Measurements from ENCODE around the gene MAPK8. TPM values are rescaled to one million over a fixed set of nuclear protein-coding genes. Genes with fewer than 3 reads are reported as not detected.

The MAPK8 gene
- total and polyA plus RNA-seq, 9 of the 15 experiments (the other 6 are each of a cell fraction or from before 2014, with no cell fraction given): 6.4 to 159 (median 71.0) TPM

DNA sequence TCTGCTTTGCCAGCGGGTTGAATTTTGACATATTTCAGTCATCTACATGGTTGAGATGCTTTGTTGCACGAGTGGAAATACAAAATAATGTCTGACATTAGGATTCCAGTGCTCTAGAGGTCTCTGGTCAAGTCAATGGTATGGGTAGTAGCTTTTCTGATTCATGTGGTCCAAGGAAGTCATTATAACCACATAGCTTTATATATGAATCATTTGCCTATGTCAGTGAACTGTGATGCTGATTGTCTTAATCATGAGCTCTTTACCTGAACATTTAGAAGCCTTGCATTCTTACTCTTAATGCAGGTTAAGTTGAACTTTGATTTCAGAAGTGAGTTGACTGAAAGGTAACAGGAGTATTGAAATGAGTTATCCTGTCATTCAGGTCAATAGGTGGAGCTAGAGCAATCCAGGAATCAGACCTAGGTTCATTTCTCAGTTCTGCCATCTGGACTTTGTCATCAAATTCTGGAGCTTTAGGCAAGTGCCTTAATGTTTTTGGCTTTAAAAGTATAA, 3.3 kb downstream of the MAPK8 start (continued):
- TF ChIP-seq, protein P1, sequence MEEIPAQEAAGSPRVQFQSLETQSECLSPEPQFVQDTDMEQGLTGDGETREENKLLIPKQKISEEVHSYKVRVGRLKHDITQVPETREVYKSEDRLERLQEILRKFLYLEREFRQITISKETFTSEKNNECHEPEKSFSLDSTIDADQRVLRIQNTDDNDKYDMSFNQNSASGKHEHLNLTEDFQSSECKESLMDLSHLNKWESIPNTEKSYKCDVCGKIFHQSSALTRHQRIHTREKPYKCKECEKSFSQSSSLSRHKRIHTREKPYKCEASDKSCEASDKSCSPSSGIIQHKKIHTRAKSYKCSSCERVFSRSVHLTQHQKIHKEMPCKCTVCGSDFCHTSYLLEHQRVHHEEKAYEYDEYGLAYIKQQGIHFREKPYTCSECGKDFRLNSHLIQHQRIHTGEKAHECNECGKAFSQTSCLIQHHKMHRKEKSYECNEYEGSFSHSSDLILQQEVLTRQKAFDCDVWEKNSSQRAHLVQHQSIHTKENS (CRISPR knock-in tag; IDR thresholded peaks at IDR 0.05): no peak
- TF ChIP-seq MEIS2 (IDR thresholded peaks at IDR 0.05; ENCODE audit: partially characterized antibody) (peak; percentile 16), SREBF1 (IDR thresholded peaks at IDR 0.05; ENCODE audit: borderline replicate concordance, low read depth, low read length) (no peak), ZC3H11A (IDR thresholded peaks at IDR 0.05; ENCODE audit: low read depth, low read length) (no peak), HIVEP1 (CRISPR knock-in tag; IDR thresholded peaks at IDR 0.05) (no peak), SMARCC2 (IDR thresholded peaks at IDR 0.05; ENCODE audit: low read depth) (no peak), LEF1 (IDR thresholded peaks at IDR 0.05) (no peak), JUNB (CRISPR knock-in tag; conservative IDR thresholded peaks at IDR 0.05) (no peak), NFATC3 (IDR thresholded peaks at IDR 0.05) (no peak), CAMTA2 (CRISPR knock-in tag; conservative IDR thresholded peaks at IDR 0.05) (no peak)
- TF ChIP-seq, protein P2, sequence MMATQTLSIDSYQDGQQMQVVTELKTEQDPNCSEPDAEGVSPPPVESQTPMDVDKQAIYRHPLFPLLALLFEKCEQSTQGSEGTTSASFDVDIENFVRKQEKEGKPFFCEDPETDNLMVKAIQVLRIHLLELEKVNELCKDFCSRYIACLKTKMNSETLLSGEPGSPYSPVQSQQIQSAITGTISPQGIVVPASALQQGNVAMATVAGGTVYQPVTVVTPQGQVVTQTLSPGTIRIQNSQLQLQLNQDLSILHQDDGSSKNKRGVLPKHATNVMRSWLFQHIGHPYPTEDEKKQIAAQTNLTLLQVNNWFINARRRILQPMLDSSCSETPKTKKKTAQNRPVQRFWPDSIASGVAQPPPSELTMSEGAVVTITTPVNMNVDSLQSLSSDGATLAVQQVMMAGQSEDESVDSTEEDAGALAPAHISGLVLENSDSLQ (IDR thresholded peaks at IDR 0.05): peak; percentile 53; the same call in 1 of the 2 replicates
- TF ChIP-seq, protein P3, sequence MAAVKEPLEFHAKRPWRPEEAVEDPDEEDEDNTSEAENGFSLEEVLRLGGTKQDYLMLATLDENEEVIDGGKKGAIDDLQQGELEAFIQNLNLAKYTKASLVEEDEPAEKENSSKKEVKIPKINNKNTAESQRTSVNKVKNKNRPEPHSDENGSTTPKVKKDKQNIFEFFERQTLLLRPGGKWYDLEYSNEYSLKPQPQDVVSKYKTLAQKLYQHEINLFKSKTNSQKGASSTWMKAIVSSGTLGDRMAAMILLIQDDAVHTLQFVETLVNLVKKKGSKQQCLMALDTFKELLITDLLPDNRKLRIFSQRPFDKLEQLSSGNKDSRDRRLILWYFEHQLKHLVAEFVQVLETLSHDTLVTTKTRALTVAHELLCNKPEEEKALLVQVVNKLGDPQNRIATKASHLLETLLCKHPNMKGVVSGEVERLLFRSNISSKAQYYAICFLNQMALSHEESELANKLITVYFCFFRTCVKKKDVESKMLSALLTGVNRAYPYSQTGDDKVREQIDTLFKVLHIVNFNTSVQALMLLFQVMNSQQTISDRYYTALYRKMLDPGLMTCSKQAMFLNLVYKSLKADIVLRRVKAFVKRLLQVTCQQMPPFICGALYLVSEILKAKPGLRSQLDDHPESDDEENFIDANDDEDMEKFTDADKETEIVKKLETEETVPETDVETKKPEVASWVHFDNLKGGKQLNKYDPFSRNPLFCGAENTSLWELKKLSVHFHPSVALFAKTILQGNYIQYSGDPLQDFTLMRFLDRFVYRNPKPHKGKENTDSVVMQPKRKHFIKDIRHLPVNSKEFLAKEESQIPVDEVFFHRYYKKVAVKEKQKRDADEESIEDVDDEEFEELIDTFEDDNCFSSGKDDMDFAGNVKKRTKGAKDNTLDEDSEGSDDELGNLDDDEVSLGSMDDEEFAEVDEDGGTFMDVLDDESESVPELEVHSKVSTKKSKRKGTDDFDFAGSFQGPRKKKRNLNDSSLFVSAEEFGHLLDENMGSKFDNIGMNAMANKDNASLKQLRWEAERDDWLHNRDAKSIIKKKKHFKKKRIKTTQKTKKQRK (IDR thresholded peaks at IDR 0.05; ENCODE audit: borderline replicate concordance, low read depth, low read length): no peak
- TF ChIP-seq, protein P4, sequence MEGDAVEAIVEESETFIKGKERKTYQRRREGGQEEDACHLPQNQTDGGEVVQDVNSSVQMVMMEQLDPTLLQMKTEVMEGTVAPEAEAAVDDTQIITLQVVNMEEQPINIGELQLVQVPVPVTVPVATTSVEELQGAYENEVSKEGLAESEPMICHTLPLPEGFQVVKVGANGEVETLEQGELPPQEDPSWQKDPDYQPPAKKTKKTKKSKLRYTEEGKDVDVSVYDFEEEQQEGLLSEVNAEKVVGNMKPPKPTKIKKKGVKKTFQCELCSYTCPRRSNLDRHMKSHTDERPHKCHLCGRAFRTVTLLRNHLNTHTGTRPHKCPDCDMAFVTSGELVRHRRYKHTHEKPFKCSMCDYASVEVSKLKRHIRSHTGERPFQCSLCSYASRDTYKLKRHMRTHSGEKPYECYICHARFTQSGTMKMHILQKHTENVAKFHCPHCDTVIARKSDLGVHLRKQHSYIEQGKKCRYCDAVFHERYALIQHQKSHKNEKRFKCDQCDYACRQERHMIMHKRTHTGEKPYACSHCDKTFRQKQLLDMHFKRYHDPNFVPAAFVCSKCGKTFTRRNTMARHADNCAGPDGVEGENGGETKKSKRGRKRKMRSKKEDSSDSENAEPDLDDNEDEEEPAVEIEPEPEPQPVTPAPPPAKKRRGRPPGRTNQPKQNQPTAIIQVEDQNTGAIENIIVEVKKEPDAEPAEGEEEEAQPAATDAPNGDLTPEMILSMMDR (IDR thresholded peaks at IDR 0.05 in 2 of 3, conservative IDR thresholded peaks at IDR 0.05 in 1 of 3; ENCODE audit: insufficient read depth in 2 of 3, low read depth in 1 of 3, low read length in 3 of 3): peak; percentile 29 to 58 (median 57); a peak in 4 of 6 replicates

Measured in K562 (cell line).